Measurements from ENCODE around the gene GAL3ST3.

- TF ChIP-seq CTCF (conservative IDR thresholded peaks at IDR 0.05) (no peak), ZFX (IDR thresholded peaks at IDR 0.05) (no peak)
Observed at GRCh38 chr11:66055021-66055420, 6.1 kb upstream of the GAL3ST3 start.
